HG02943 (cell line): Measurements from ENCODE around the gene CD52.
"Not testable (repeated sequence)": the region's sequence is repeated elsewhere in the genome, so short reads cannot be mapped to it uniquely, and the experiment has no call there.

Source experiments
- ATAC-seq: cut with Tn5 transposase; IDR thresholded peaks from one replicate; pipeline ENCODE4 v1.9.1; 2021; ENCODE audit warnings: mild to moderate bottlenecking, low read depth, moderate library complexity; ENCODE audit not compliant: unreplicated experiment

The CD52 gene

GRCh38 chr1:26283871-26284596 lies 33.7 kb upstream of the CD52 start:
- ATAC-seq, result no peak

- no peak for ATAC-seq
These were observed 33.0 kb upstream of the CD52 start for GRCh38 chr1:26284597-26285347.

DNA sequence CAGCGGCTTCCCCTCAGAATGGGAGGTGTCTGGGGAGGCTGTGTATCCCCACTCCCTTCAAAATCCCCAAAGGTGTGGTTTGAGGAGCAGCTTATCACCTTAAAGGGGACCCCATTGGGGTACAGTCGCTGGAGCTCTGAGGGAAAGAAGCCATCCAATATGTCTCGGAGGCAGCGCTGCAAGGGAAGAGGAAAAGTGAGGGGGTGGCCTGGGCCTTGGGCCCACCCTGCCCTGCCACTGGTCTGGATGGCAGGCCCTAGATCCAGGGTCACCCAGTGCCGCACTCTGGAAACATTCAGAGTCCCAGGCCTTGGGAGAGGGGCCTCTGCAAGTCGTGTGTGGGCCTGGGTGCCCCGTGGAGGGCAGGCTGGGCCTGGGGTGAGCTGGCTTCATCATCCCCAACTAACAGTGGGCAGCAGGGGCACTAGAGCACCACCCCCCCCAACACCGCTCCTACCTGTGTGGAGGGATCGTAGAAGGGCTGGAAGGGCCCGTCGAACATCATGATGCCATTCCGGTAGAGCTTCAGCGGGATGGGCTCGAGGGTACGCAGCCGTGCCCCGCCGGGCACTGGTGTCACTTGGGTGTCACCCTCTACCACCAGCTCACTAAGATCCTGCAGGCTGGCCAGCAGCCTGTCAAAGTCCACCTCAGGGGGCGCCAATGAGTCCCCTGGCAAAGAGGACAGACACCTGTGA lies 32.2 kb upstream of the CD52 start:
- no peak for ATAC-seq

DNA sequence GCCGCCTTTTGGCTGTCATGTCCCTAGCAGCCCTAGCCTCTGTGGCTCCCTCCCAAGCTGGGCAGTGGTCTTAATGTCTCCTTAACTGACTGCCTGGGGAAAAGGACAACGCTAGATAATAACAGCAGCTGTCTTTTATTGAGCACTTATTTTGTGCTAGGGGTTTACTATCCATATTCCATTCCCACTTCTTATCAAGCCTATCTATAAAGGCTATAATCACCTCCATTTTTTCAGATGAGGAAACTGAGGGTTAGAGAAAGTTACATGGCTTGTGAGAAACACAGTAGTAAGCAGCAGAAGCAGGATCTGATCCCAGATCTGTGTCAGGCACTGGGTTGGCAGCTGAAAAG lies 31.7 kb upstream of the CD52 start:
- no peak for ATAC-seq

GRCh38 chr1:26287033-26287711 lies 30.6 kb upstream of the CD52 start:
- ATAC-seq, result no peak

GRCh38 chr1:26287811-26288210 lies 29.9 kb upstream of the CD52 start:
- no peak for ATAC-seq

DNA sequence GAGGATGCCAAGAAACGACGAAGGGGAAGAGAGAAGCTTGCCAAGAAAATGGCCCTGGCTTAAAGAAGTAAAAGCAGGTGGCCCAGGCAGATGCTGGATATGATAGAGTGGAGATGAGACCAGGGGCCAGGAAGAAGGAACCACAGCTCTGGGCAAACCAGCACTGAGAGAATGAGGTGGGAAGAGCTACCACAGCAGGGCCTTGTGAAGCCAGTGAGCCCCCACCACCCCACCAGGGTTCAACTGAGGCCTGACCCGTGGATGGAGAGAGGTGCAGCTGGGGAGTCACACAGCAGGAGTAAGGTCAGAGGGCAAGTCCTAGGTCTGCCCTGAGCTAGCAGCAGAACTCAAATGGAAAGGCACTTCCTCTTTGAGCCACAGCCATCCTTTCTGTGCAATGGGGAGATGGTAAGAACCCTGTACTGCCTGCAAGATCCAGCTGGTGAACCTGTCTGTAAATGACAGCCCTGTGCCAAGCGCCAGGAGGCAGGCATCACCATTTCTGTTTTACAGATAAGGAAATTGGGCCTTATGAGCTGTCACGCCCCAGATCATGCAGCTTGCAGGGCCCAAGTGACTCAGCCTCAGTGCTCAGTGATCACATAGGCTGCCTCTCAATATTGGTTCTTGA lies 29.3 kb upstream of the CD52 start:
- no peak for ATAC-seq

DNA sequence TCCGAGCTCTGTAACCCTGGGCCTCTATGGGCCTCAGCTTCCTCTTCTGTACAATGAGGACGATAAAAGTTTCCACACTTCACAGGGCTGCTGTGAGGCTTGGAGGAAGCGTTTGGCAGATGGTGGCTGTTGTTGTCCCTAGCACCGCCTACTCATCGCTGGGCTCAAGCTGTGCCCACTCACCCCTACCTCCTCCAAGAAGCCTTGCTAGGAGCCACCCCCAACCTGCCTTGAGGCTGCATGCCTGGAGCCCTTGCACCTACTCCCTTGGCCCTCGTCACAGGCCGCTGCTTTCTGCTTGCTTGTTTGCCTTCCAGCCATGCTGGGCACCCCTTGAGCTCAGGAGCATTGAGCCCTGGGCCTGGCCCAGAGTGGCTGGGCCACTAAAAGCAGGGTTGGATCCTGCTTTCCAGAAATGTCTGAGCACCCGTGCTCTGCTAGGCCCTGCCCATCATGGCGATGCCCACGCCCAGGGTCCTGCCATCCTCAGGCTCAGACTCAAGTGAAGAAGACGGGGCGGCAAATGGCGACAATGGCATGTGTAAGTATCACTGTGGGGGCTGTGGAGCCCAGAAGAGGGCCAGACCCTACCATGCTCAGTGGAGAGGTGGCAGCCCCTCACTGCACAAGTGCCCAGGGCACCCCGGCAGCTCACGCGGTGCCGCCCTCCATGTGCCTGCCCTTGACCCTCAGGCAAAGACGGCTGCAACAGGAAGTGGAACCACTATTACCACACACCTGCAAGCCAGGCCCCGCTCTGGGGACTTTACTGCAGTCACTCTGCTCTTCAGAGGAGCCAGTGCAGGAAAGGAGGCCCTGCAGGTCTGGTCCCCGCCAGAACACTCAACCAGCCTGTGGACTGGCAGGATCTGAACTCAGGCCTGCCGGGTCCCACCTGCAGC lies 28.3 kb upstream of the CD52 start:
- ATAC-seq, result peak; percentile 44

DNA sequence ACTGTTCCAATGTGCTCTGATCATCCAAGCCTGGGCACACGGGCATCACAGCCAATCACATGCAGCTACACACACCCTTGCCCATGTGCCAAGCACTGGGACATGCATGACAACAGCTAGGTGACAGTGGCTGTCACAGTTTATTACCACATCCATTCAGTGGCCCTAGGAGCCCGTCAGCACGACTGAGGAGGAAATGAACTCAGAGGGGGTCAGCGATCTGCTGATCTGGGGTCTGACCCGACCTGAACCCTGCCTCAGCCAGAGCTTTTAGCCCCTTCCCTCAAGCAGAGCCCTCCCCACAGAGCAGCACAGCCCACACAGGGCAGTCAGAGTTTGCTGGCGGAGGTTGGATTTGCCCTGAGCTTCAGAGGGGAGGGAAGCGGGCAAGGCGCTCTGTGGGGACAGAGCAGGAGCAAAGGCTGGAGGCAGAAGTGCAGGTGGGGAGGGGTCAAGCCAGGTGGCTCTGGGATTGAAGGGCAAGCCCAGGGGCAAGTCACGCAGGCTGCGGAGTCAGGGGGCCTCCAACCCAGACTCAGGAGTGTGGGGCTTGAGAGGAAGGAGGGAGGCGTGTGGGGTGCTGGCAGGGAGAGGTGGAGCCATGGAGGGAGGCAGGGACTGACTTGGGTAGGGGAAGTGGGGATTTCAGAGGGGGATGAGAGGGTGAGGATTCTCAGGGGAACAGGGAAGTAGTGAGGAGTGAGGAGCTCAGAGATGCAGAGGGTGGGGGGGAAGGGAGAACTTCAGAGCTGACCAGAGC lies 27.5 kb upstream of the CD52 start:
- no peak for ATAC-seq

GRCh38 chr1:26290882-26291261 lies 26.9 kb upstream of the CD52 start:
- ATAC-seq, result no peak

GRCh38 chr1:26291433-26291832 lies 26.3 kb upstream of the CD52 start:
- no peak for ATAC-seq

DNA sequence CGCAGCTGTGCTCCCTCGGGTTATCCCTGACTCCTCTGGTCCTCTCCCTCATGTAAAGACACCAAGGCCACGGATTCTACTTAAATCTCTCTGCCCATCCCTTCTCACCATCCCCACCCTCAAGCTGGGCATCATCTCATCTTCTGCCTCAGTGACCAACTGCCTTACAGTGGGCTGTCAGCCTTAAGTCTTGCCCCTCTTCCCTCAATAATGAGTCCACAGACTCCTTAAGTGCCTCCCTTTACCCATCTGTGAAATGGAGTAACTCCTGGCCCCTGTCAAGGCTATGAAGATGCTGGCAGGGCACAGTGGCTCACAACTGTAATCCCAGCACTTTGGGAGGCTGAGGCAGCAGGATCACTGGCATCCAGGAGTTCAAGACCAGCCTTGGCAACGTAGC lies 25.8 kb upstream of the CD52 start:
- no peak for ATAC-seq

DNA sequence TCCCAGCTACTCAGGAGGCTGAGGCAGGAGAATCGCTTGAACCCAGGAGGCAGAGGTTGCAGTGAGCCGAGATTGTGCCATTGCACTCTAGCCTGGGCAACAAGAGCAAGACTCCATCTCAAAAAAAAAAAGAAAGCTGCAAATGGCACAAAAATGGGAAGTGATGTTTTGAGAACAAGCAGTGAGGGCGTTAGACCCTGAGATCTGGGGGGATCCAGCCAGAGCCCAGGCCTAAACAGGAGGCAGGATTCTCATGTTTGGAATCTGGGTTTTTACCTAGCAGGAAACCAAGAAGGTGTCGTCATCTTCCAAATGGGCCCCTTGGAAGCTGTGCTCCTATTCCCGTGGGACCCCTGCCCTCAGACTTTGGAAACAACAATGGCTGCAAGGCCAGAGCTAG lies 25.0 kb upstream of the CD52 start:
- ATAC-seq, result not testable (repeated sequence)

DNA sequence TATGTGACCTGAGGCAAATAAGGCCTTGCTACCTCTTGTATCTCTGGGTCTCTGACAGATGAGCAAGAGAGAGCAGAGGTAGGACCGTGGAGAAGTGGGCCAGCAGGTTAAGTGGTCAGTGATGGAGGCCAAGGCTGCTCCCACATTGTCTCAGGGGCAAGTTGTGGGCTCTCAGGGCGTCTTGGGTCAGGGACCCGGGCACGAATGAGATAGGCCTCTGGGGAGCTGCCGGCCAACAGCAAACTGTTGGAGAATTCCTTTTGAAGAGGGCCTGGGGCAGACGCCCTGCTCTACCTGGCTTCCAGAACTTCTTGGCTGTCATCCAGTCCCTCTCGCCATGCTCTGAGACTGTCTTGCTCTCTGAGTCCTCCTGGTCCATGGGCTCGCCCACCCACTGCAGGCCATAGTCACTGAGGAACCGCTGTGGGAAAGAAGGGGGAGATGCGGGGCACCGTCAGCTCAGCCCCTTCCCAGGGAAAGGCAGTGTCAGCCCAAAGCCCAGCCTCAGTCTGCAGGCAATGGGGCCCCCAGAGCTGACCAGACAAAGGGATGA lies 23.8 kb upstream of the CD52 start:
- ATAC-seq, result no peak

- ATAC-seq, result no peak
These were observed 22.3 kb upstream of the CD52 start for GRCh38 chr1:26295194-26296138.

DNA sequence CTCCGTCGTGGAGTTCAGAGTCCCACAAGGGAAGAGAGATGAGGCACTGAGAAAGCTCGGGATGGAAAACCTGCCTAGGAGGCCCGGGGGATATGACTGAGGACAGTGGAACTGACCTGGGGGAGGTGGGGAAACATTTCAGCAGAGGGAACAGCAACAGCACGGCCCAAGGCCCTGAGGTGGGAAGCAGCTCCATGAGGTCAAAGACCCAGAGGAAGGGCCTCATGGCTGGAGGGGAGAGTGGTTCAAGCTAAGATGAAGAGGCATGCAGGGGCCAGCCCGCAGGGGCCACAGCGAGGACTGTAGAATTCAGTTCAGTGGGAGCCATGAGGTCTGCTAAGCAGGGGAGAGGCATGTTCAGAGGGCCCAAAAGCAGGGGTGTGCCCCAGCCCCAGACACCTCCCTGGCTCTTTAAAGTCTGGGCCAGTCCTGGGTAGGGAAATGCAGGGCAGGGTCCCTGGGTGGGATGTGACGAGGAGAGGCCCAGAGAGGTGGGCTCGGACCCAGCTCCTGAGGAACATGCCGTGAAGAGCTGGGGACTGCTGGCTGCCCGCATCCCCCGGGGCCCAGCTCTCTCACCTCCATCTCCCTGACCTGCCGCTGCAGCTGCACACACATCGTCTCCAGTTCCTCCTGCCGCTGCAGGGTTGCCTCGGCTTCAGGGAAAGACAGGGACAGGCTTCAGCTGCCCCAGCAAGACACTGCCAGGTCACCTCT lies 21.3 kb upstream of the CD52 start:
- no peak for ATAC-seq
